Activated T-cell treated with anti-CD3 and anti-CD28 coated beads, Interleukin-2, amount 50 U/mL, for 72 hours (primary cell): Measurements from ENCODE around the gene LSG1. TPM values are rescaled to one million over a fixed set of nuclear protein-coding genes. Genes with fewer than 3 reads are reported as not detected.

ENCODE experiments used
- ATAC-seq, 2 donors: fragments of 150-1000 bp; cut with Tn5 transposase; replicated peaks in 1 of 2; 2 replicates each; pipeline ENCODE4 v1.10.0; 2021; ENCODE audit warnings: moderate library complexity in 2 of 2, mild to moderate bottlenecking in 1 of 2
- DNase-seq, 2 donors: peaks; one replicate each; pipeline ENCODE4 v3.0.0; 2021 to 2022; ENCODE audit warnings: mixed read lengths in 1 of 2
- H3K27ac Mint-ChIP-seq: one replicate; pipeline ENCODE4 v1.8.0; 2022; ENCODE audit warnings: mild to moderate bottlenecking, moderate library complexity, mixed read lengths
- H3K27me3 Mint-ChIP-seq: one replicate; pipeline ENCODE4 v1.8.0; 2022; ENCODE audit warnings: low read depth, mixed read lengths
- H3K36me3 Mint-ChIP-seq, 2 donors: one replicate each; pipeline ENCODE4 v1.8.0; 2022; ENCODE audit warnings: mixed read lengths in 2 of 2, mild to moderate bottlenecking in 1 of 2; ENCODE audit not compliant: insufficient read depth in 2 of 2
- H3K4me1 Mint-ChIP-seq: one replicate; pipeline ENCODE4 v1.8.0; 2022; ENCODE audit warnings: low read depth, mixed read lengths
- H3K4me3 Mint-ChIP-seq, 2 donors: one replicate each; pipeline ENCODE4 v1.8.0; 2022; ENCODE audit warnings: mild to moderate bottlenecking in 2 of 2, mixed read lengths in 2 of 2, moderate library complexity in 2 of 2
- H3K9me3 Mint-ChIP-seq, 2 donors: one replicate each; pipeline ENCODE4 v1.8.0; 2022; ENCODE audit warnings: mixed read lengths in 2 of 2
- total RNA-seq, 2 donors: library from RNA; stranded (reverse); gene quantifications; one replicate each; pipeline ENCODE4 v1.2.3, GENCODE V29; 2022

LSG1 gene
- total RNA-seq, 2 donors from 2014 or later = 38.3 to 43.4 TPM

- Mint-ChIP-seq H3K27me3 (peaks cover 42% of the 10 kb centered on the region), H3K4me3 (no peak overlapping the region), H3K36me3 (peaks cover 0 to 2% of the 10 kb centered on the region in 2 donors), H3K9me3 (no peaks in the 10 kb centered on the region), H3K27ac (no peak overlapping the region), H3K4me1 (peaks cover 51% of the 10 kb centered on the region)
- DNase-seq (no peak), ATAC-seq (no peak)
Observed at GRCh38 chr3:194683380-194683779, 11.4 kb upstream of the LSG1 start.

- Mint-ChIP-seq H3K27ac (no peak overlapping the region), H3K4me1 (peaks cover 47% of the 10 kb centered on the region), H3K27me3 (peaks cover 41% of the 10 kb centered on the region), H3K36me3 (peaks cover 0 to 2% of the 10 kb centered on the region in 2 donors), H3K4me3 (peak overlapping the region; percentile 9 to 32), H3K9me3 (no peaks in the 10 kb centered on the region)
- peak; percentile 57 to 59 for ATAC-seq
- DNase-seq = peak; percentile 69 to 74
Observed at GRCh38 chr3:194682694-194683310, 10.8 kb upstream of the LSG1 start.

GRCh38 chr3:194682189-194682693 lies 10.2 kb upstream of the LSG1 start:
- ATAC-seq = no peak
- H3K27ac Mint-ChIP-seq = no peak overlapping the region
- peaks cover 38% of the 10 kb centered on the region for H3K27me3 Mint-ChIP-seq

GRCh38 chr3:194680888-194681615 lies 9.1 kb upstream of the LSG1 start:
- no peak overlapping the region for H3K4me3 Mint-ChIP-seq
- no peaks in the 10 kb centered on the region for H3K9me3 Mint-ChIP-seq
- H3K36me3 Mint-ChIP-seq = peaks cover 0 to 2% of the 10 kb centered on the region in 2 donors
- DNase-seq (no peak), ATAC-seq (no peak)
- H3K4me1 Mint-ChIP-seq = peaks cover 43% of the 10 kb centered on the region
- H3K27ac Mint-ChIP-seq = no peak overlapping the region
- peaks cover 36% of the 10 kb centered on the region for H3K27me3 Mint-ChIP-seq

More at GRCh38 chr3:194682189-194682693, 10.2 kb upstream of the LSG1 start:
- peaks cover 45% of the 10 kb centered on the region for H3K4me1 Mint-ChIP-seq
- peak overlapping the region; percentile 9 to 32 for H3K4me3 Mint-ChIP-seq
- no peaks in the 10 kb centered on the region for H3K9me3 Mint-ChIP-seq
- peaks cover 0 to 2% of the 10 kb centered on the region in 2 donors for H3K36me3 Mint-ChIP-seq
- DNase-seq = no peak

- Mint-ChIP-seq H3K36me3 (no peaks in the 10 kb centered on the region), H3K4me1 (peaks cover 44% of the 10 kb centered on the region), H3K27ac (peak overlapping the region; percentile 19), H3K27me3 (peaks cover 26% of the 10 kb centered on the region), H3K9me3 (no peaks in the 10 kb centered on the region), H3K4me3 (peak overlapping the region in 1 of 2 donors; percentile 65)
- DNase-seq (no peak), ATAC-seq (no peak)
Observed at GRCh38 chr3:194676471-194676870, 4.5 kb upstream of the LSG1 start.

GRCh38 chr3:194675680-194676079 lies 3.7 kb upstream of the LSG1 start:
- Mint-ChIP-seq H3K9me3 (no peaks in the 10 kb centered on the region), H3K4me3 (peak overlapping the region; percentile 65 to 72), H3K36me3 (no peaks in the 10 kb centered on the region), H3K27me3 (peaks cover 18% of the 10 kb centered on the region), H3K27ac (peak overlapping the region; percentile 82), H3K4me1 (peaks cover 52% of the 10 kb centered on the region)
- peak; percentile 30 to 49 for ATAC-seq
- peak in 1 of 2 donors; percentile 28 for DNase-seq

- no peaks in the 10 kb centered on the region for H3K36me3 Mint-ChIP-seq
- peak; percentile 78 to 80 for DNase-seq
- H3K4me3 Mint-ChIP-seq = peak overlapping the region; percentile 65 to 72
- ATAC-seq = peak; percentile 71 to 75
- H3K27ac Mint-ChIP-seq = peak overlapping the region; percentile 82
- H3K4me1 Mint-ChIP-seq = peaks cover 57% of the 10 kb centered on the region
- peaks cover 17% of the 10 kb centered on the region for H3K27me3 Mint-ChIP-seq
- no peaks in the 10 kb centered on the region for H3K9me3 Mint-ChIP-seq
Observed at GRCh38 chr3:194675081-194675640, 3.2 kb upstream of the LSG1 start.

- Mint-ChIP-seq H3K27me3 (peaks cover 8% of the 10 kb centered on the region), H3K27ac (peak overlapping the region; percentile 31), H3K36me3 (peaks cover 2 to 4% of the 10 kb centered on the region in 2 donors), H3K4me1 (peaks cover 61% of the 10 kb centered on the region), H3K4me3 (peak overlapping the region in 1 of 2 donors; percentile 65), H3K9me3 (no peaks in the 10 kb centered on the region)
- ATAC-seq (no peak), DNase-seq (no peak)
Observed at GRCh38 chr3:194673761-194674160, 1.8 kb upstream of the LSG1 start.

- ATAC-seq (no peak), DNase-seq (no peak)
- Mint-ChIP-seq H3K9me3 (no peaks in the 10 kb centered on the region), H3K36me3 (peaks cover 5 to 8% of the 10 kb centered on the region in 2 donors), H3K4me1 (peaks cover 68% of the 10 kb centered on the region), H3K27me3 (peaks cover 8% of the 10 kb centered on the region), H3K27ac (peak overlapping the region; percentile 64), H3K4me3 (peak overlapping the region; percentile 99 to 100)
Observed at GRCh38 chr3:194672876-194673275, 885 bp upstream of the LSG1 start.

- Mint-ChIP-seq H3K4me3 (peak overlapping the region; percentile 99 to 100), H3K36me3 (peaks cover 7 to 11% of the 10 kb centered on the region in 2 donors), H3K27ac (peak overlapping the region; percentile 99), H3K4me1 (peaks cover 72% of the 10 kb centered on the region), H3K27me3 (peaks cover 3% of the 10 kb centered on the region), H3K9me3 (no peaks in the 10 kb centered on the region)
- ATAC-seq (peak in 1 of 2 donors; percentile 4), DNase-seq (peak; percentile 32)
Observed at GRCh38 chr3:194671511-194671899, 486 bp downstream of the LSG1 start.

- Mint-ChIP-seq H3K9me3 (no peaks in the 10 kb centered on the region), H3K4me1 (peaks cover 52% of the 10 kb centered on the region), H3K4me3 (no peak overlapping the region), H3K27me3 (no peaks in the 10 kb centered on the region), H3K36me3 (peaks cover 12 to 32% of the 10 kb centered on the region in 2 donors), H3K27ac (peak overlapping the region; percentile 26)
- DNase-seq = no peak
- no peak for ATAC-seq
Observed at GRCh38 chr3:194667363-194667762, 4.6 kb downstream of the LSG1 start.

GRCh38 chr3:194664857-194665256 lies 7.1 kb downstream of the LSG1 start:
- peaks cover 43% of the 10 kb centered on the region for H3K4me1 Mint-ChIP-seq
- no peak for ATAC-seq
- H3K36me3 Mint-ChIP-seq = peaks cover 12 to 35% of the 10 kb centered on the region in 2 donors
- no peak overlapping the region for H3K4me3 Mint-ChIP-seq
- H3K27me3 Mint-ChIP-seq = no peaks in the 10 kb centered on the region
- H3K9me3 Mint-ChIP-seq = no peaks in the 10 kb centered on the region
- H3K27ac Mint-ChIP-seq = no peak overlapping the region
- no peak for DNase-seq

- Mint-ChIP-seq H3K4me3 (no peak overlapping the region), H3K9me3 (no peaks in the 10 kb centered on the region), H3K4me1 (peaks cover 29% of the 10 kb centered on the region), H3K27me3 (no peaks in the 10 kb centered on the region), H3K27ac (no peak overlapping the region), H3K36me3 (peaks cover 8 to 40% of the 10 kb centered on the region in 2 donors)
- DNase-seq = no peak
- ATAC-seq = no peak
Observed at GRCh38 chr3:194661946-194662345, 10.0 kb downstream of the LSG1 start.
